22Rv1 (cell line): Measurements from ENCODE around the gene PTPRG.

Source experiments
- H3K27ac ChIP-seq: fragments of 450-650 bp; 2 replicates; pipeline ENCODE4 v1.5.1; 2017
- ZFX ChIP-seq: fragments of 450-650 bp; IDR thresholded peaks from 2 replicates; pipeline ENCODE4 v1.6.1; 2017; ENCODE audit warnings: antibody characterized with exemption, borderline replicate concordance
- TF ChIP-seq, protein P1 (sequence below): fragments of 450-650 bp; IDR thresholded peaks from 2 replicates; pipeline ENCODE4 v1.5.1; 2017; ENCODE audit warnings: mild to moderate bottlenecking

The PTPRG gene

DNA sequence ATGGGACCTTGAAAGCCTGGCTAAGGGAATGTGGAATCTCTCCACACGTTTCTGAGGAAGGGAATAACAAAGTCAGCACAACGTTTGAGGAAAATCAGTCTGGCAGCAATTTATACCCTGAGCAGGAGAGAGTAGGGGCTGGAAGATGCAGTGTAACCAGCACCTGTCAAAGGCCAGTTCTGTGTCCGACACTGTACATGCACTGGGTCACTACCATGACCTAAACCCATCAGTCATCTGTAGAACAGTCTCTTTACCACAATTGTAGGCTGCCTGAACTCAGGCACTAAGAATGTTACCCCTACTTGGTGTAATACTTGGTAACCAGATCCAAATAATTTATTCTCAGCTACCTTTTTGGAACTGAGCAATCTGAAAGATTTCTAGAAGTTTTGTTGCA, 698.6 kb downstream of the PTPRG start:
- H3K27ac ChIP-seq = no peak overlapping the region
- TF ChIP-seq, protein P1, sequence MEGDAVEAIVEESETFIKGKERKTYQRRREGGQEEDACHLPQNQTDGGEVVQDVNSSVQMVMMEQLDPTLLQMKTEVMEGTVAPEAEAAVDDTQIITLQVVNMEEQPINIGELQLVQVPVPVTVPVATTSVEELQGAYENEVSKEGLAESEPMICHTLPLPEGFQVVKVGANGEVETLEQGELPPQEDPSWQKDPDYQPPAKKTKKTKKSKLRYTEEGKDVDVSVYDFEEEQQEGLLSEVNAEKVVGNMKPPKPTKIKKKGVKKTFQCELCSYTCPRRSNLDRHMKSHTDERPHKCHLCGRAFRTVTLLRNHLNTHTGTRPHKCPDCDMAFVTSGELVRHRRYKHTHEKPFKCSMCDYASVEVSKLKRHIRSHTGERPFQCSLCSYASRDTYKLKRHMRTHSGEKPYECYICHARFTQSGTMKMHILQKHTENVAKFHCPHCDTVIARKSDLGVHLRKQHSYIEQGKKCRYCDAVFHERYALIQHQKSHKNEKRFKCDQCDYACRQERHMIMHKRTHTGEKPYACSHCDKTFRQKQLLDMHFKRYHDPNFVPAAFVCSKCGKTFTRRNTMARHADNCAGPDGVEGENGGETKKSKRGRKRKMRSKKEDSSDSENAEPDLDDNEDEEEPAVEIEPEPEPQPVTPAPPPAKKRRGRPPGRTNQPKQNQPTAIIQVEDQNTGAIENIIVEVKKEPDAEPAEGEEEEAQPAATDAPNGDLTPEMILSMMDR = no peak
- no peak for TF ChIP-seq ZFX

DNA sequence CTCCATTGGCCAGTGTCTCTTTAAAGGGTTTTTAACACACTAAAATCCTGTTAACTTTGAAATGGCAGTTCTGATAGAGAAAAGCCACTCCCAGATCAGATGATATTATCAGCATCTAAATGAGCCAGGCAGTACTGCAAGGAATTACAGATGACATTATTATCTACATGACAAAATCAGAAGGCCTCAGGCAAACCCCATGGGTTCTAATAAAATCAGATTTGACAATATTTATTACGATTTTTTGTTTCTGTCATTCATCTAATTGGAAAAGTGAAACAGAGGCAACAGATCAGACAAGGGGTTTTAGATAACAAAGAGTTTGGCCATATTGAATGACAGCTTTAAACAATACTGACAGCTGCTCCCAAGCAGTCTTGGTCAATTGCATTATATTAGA, 699.3 kb downstream of the PTPRG start:
- no peak overlapping the region for H3K27ac ChIP-seq
- TF ChIP-seq, protein P1 = no peak
- no peak for TF ChIP-seq ZFX

DNA sequence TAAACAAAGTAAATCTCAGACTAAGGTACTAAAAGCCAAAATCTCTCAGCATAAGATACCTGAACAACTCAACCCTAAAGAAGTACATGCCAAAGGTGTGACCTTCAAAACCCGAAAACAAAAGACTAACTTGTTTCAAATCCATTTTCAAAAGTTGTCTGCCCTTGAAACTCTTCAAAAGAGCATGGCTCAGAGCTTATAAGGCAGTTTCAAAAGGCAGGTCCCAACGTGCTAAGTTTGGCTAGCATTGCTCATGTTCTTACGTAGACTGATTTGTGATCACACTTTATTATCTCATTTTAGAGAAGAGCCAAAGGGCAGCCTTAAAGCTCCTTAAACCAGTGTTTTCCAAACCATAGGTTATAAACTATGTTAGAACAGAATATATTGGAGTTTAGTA, 699.8 kb downstream of the PTPRG start:
- no peak for TF ChIP-seq ZFX
- TF ChIP-seq, protein P1 = no peak
- no peak overlapping the region for H3K27ac ChIP-seq

DNA sequence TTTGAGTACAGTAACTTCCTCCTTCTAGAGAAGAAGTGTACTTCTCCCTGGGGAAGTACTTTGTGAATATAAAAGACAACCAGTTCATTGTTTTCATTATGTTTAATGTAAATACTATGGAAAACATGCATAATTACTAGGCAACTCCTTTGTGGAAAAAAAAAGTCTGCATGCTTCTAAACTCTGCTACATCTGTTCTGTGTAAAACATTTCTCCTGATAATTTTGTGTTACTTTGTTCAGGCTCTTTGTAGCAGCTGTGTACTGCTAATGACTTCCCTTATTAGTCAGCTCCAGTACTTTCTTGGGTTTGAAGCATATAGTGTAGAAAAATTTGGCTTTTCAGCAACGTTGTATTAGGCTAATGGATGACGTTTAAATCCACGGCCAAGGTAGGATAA, 700.4 kb downstream of the PTPRG start:
- no peak overlapping the region for H3K27ac ChIP-seq
- TF ChIP-seq, protein P1 = no peak
- TF ChIP-seq ZFX = no peak

DNA sequence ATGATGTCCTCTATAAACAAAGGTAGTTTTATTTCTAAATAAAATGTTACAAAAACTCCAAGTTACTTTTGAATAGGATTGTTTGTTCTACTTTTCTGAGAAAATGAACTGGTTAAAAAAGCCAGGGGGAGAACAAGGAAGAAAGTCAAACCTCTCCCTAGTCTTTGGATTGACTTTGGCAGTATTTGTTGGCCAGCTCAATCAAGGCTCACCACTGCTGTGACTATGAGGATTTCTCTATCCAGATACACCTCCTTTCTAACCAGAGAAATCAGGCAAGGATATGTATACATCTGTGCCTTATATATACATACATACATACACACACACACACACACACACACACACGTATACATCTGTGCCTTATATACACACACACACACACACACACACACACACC, 704.2 kb downstream of the PTPRG start:
- H3K27ac ChIP-seq = no peak overlapping the region

DNA sequence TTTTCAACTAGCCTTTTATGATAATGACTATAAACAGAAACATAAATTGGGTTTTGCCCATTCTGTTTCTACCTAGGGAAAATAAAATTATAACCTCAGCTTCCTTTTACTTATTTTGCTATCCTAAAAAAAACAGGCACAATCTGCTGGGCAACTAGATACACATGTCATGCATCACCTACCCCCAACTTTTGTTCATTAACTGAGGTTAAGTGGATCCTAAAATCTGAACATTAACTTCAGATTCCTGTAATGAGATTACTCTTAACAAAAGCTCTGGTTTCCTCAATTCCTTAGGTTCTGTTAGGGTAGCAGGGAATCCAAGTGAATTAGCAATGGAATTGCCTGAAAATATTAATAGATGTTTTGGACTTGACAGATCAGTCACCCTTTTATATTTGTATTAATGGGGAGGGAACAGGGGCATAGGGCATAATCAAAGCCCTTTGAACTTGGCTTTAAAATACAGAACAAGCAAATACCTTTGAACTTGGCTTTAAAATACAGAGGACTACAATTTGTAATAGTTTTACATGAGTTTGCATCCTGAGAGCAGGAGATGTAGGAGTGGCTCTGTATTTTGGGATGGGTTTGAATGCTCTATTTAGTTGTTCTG, 705.4 kb downstream of the PTPRG start:
- H3K27ac ChIP-seq = no peak overlapping the region
- TF ChIP-seq, protein P1 = no peak
- no peak for TF ChIP-seq ZFX

More for the DNA sequence above, 704.2 kb downstream of the PTPRG start:
- TF ChIP-seq, protein P1 = no peak
- TF ChIP-seq ZFX = no peak

DNA sequence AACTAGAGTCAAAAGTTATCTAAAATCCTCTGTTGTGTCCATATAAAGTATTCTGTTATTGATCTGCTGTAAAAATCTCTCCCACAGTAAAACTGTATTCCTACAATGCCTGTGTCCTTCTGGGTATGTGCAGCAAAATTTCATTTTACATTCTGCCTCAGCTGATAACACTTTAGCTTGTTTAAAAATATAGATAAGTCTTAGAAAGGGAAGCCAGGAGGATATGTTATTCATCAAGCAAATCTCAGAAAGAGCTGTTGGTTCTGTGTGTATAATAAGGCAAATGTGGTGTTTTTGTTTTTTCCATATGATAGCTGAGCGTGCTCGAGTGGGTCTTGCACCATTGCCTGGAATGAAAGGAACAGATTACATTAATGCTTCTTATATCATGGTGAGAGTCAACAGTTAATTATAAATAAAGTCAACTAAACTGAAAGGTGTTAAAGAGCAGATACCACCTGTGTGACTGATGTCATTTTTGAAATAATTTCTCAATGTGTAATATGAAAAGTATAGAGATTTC, 715.3 kb downstream of the PTPRG start:
- no peak overlapping the region for H3K27ac ChIP-seq
- TF ChIP-seq, protein P1 = no peak
- no peak for TF ChIP-seq ZFX
